ENCODE results near the gene NFIA.

DNA sequence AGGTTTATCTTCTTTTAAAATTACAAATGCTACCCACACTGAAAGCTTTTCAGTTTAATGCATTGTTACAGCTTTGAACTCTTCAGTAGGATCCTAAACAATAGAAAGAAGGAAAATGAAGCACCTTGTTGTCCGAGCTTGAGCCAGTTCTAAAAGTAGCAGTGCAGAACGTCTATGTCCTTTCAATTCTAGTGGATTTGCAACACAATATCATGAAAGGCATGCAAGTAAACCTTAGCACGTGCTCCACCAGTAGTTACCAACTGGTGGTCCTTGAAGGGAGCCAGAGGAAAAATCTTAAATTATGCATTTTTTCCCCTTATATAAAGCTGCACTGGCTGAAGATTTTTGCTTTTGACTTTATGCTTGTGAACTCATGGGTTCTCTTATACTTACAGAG, 208.2 kb downstream of the NFIA start:
- no peak for TF ChIP-seq CTCF (IDR thresholded peaks at IDR 0.05)
- no peak for TF ChIP-seq POLR2A (IDR thresholded peaks at IDR 0.05)
